Measurements from ENCODE around the gene TMEM9.

DNA sequence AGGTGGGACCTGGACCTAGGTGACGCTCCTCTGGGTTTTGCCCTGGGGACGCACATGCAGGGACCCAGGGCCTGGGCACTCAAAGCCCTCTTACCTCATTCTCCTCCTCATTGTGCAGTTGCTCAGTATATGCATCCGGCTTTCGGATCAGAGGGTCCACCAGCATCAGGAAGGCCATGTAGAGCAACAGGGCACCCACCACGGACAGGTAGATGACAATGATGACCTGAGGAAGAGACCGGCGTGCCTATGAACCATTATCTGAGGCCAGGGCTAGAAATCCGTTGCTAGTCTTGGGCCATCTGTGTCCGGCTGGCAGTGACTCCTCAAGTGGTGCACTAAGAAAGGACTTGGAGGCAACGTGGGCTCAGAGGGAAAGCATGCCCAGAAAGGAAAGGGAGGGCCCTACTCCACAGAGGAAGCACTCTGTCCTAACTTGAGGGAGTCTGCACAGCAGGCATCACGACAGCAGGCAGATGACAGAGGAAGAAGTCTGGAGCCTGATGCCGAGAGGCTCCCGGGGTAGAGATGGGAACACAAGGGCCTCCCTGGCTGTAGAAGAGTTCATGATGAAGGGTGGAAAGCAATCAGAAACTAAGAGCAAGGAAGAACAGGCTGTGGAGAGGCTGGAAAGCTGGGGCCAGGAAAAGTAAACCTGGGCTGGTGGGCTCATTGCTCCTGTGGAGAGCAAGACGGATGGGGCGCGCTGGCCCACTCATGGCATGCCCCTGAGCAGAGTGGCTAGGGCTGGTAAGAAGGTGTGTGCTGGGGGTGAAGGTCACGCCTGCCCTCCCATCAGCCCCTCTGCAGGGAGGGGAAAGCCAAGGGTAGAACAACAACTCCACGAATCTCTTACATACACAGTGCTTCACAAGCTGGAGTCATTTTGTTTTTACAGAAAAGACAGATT, 10.3 kb downstream of the TMEM9 start:
- no peak for TF ChIP-seq CTCF (IDR thresholded peaks at IDR 0.05)
- no peak for TF ChIP-seq EZH2 (IDR thresholded peaks at IDR 0.05)

Measured in neural progenitor cell (in vitro differentiated cells).